BLaER1 (cell line): ENCODE measurements around the gene PITPNB.

Experiments
- H3K27ac ChIP-seq: shearing (Covaris generic); formaldehyde crosslinking; 2 replicates; pipeline ENCODE4 v1.8.1; 2022
- H3K27me3 ChIP-seq: shearing (Covaris generic); formaldehyde crosslinking; 2 replicates; pipeline ENCODE4 v1.8.1; 2022
- H3K36me3 ChIP-seq: shearing (Covaris generic); formaldehyde crosslinking; 2 replicates; pipeline ENCODE4 v1.8.1; 2022
- H3K4me1 ChIP-seq: shearing (Covaris generic); formaldehyde crosslinking; 2 replicates; pipeline ENCODE4 v1.8.1; 2022
- H3K4me2 ChIP-seq: shearing (Covaris generic); formaldehyde crosslinking; 2 replicates; pipeline ENCODE4 v1.8.1; 2022
- H3K4me3 ChIP-seq: shearing (Covaris generic); formaldehyde crosslinking; 2 replicates; pipeline ENCODE4 v1.8.1; 2022
- H3K9ac ChIP-seq: shearing (Covaris generic); formaldehyde crosslinking; 2 replicates; pipeline ENCODE4 v1.8.1; 2022
- H3K9me3 ChIP-seq: shearing (Covaris generic); formaldehyde crosslinking; 2 replicates; pipeline ENCODE4 v1.8.1; 2022
- H4K20me1 ChIP-seq: shearing (Covaris generic); formaldehyde crosslinking; 2 replicates; pipeline ENCODE4 v1.8.1; 2022
- Cebpa-rat ChIP-seq: shearing (Covaris generic); IDR thresholded peaks from 2 replicates; pipeline ENCODE4 v1.8.1; 2022

The PITPNB gene

DNA sequence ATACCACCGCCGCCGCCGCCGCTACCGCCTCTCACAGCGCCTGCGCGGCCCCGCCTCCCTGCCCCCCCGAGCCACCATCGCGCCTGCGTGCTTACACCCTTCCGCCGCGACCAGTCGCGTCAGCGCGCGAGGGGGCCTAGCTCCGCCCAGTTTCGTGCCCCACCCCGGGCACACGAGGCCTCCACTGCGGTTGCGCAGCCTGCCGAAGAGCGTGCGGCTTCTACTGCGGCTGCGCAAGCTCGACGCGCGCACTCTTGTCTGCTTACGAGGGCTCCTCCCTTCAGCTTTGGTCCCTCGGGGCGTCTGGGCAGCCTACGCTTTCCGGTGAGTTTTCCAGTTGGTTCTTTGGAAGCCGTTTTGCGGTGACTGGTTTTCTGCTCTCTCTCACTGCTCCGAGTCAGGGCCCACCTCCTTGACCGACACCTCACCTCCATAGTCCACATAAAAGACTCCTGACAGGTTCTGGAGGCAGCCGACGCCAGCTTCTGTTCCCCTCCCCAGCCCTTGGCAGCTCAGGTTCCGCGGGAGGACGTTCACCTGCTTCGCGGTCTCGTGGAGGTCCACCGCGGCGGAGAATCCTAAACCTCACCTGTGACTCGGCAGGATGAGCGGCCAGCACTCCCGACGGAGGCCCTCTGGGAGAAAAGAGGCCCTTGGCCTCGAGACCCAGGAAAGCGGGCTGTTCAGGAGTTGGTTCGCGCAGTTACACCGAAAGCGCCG lies at the start of gene PITPNB:
PITPNB (minus strand) TSS at position 35 of the 720 bp plus-strand sequence. CDS start 65 bp downstream, outside the sequence.
- no peaks in the 10 kb centered on the region for H3K27me3 ChIP-seq
- H3K27ac ChIP-seq, result peak within 1 kb of the TSS; percentile 91
- no peaks in the 10 kb centered on the region for H3K9me3 ChIP-seq
- H3K36me3 ChIP-seq, result peaks cover 9% of the 10 kb centered on the region; the same call in 1 of the 2 replicates
- no peak for TF ChIP-seq Cebpa-rat
- H3K9ac ChIP-seq, result peak within 1 kb of the TSS; percentile 80
- peak within 1 kb of the TSS; percentile 73 for H3K4me3 ChIP-seq
- peak within 1 kb of the TSS; percentile 94 for H3K4me2 ChIP-seq
- peaks cover 48% of the 10 kb centered on the region for H3K4me1 ChIP-seq
- peaks cover 42% of the 10 kb centered on the region for H4K20me1 ChIP-seq

DNA sequence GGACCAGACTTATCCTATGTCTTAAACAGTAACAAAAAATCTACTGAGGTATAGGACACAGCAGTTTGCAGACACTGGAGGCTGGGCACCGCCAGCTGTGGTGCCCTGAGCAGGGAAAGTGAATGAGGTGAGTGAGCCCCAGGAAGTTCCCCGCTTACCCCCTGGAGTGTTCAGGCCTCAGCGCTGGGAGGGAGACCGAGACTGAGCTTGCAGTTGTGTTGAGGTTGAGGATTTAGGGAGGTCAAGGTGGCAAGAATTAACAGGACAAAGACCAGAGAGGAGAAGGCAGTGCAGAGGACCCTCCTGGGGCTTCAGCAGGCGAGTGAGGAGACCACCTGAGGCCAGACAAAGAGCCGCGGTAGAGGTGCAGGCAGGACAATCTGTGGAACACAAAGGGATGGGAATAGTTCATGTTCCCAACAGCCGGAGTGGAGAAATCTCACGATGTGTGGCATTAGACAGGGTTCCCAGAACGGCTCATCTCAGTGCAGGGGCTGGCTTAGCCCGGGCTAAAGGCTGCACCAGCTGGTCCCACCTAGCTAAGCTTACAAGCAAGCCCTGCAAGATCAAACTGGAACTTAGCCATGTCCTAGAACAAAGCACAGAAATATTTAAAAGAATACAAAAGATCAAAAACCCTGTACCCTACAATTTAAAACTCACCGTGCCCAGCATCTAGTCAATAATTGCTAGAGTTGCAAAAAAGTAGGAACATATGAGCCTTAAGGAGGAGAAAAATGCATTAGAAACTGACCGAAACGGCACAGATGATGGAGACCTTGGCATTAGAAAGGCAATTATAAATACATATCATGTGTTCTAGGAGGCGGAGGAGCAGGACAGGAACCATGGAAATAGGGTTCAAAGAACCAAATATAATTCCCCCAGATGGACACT lies 47.4 kb upstream of the PITPNB start:
- TF ChIP-seq Cebpa-rat, result no peak
- H3K4me3 ChIP-seq, result no peak overlapping the region
- H3K9ac ChIP-seq, result no peak overlapping the region
- H3K36me3 ChIP-seq, result no peaks in the 10 kb centered on the region
- H3K9me3 ChIP-seq, result no peaks in the 10 kb centered on the region; the same call in 1 of the 2 replicates
- H3K4me2 ChIP-seq, result no peak overlapping the region
- H3K27me3 ChIP-seq, result no peaks in the 10 kb centered on the region
- no peaks in the 10 kb centered on the region for H4K20me1 ChIP-seq
- no peaks in the 10 kb centered on the region for H3K4me1 ChIP-seq
- H3K27ac ChIP-seq, result no peak overlapping the region

DNA sequence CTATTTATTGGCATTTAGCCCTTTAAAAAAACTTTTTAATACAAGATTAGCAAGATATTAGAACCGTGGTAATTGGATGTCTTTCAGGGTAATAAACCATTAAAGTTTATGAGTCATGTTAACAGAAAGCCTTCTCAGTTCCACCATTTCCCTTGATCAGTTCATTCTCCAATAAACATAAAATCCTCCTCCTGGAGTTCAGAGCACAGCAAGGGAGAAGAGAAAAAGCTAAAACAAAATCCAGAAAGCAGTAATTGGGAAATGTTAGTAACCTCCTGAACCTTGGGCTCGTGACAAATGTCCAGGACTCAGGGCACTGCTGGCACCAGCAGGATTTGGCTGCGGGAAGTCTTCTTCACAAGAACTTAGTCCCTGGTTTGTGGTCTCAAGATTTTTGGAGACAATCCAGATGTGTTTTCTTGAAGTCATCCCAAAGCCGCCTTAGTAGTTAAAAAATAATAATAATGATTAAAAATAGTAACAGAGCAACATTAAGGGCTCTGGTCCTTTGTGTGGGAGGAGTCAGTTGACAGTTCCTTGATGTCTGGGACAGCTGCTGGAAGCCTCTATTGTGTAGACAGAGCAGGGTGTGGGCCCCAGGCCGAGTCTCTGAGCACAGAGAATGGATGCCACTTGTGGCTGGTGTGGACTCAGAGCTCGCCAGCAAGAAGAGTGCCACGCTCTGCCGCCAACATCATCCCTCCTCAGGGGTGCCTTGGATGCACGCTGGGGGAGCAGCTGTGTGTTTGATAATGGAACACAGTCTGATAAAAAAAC lies 43.4 kb upstream of the PITPNB start:
- Histone ChIP-seq H3K9me3 (no peaks in the 10 kb centered on the region), H3K27ac (no peak overlapping the region), H3K9ac (no peak overlapping the region), H3K4me2 (no peak overlapping the region), H4K20me1 (no peaks in the 10 kb centered on the region), H3K4me3 (no peak overlapping the region), H3K27me3 (no peaks in the 10 kb centered on the region), H3K4me1 (no peaks in the 10 kb centered on the region), H3K36me3 (no peaks in the 10 kb centered on the region)
- no peak for TF ChIP-seq Cebpa-rat

GRCh38 chr22:27961680-27962079 lies 42.6 kb upstream of the PITPNB start:
- H3K36me3 ChIP-seq, result no peaks in the 10 kb centered on the region
- H3K4me1 ChIP-seq, result no peaks in the 10 kb centered on the region
- no peak overlapping the region for H3K4me2 ChIP-seq
- no peaks in the 10 kb centered on the region for H4K20me1 ChIP-seq
- H3K27ac ChIP-seq, result no peak overlapping the region
- H3K9me3 ChIP-seq, result 0 out of 2 replicates have a peak, but pooled peaks cover 5% of the 10 kb centered on the region
- no peak overlapping the region for H3K4me3 ChIP-seq
- no peak overlapping the region for H3K9ac ChIP-seq
- H3K27me3 ChIP-seq, result no peaks in the 10 kb centered on the region
- TF ChIP-seq Cebpa-rat, result no peak

DNA sequence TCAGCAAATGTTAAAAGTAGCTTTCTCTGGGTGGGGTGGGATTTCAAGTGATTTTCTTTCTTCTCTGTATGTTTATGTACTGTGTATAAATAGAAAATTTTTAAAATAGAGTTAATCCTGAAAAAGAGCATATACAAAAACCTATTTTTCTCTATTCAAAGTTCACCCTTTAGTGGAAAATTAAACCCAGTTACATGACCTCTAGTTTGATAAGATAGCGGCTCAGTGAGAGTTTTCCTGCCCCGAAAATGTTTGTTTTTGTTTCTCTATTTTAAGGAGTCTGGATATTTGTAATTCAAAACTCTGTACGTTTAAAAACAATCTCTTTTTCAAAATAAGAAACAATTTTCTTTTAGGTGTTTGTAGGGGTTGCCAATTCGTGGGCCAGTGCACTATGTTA lies 42.1 kb upstream of the PITPNB start:
- Histone ChIP-seq H3K27ac (no peak overlapping the region), H3K4me1 (no peaks in the 10 kb centered on the region), H3K4me2 (no peak overlapping the region), H3K9ac (no peak overlapping the region), H4K20me1 (no peaks in the 10 kb centered on the region), H3K4me3 (no peak overlapping the region), H3K36me3 (no peaks in the 10 kb centered on the region), H3K27me3 (no peaks in the 10 kb centered on the region), H3K9me3 (0 out of 2 replicates have a peak, but pooled peaks cover 7% of the 10 kb centered on the region)
- TF ChIP-seq Cebpa-rat, result no peak

GRCh38 chr22:27959335-27960090 lies 40.5 kb upstream of the PITPNB start:
- no peak for TF ChIP-seq Cebpa-rat
- H4K20me1 ChIP-seq, result no peaks in the 10 kb centered on the region
- H3K4me2 ChIP-seq, result no peak overlapping the region
- no peaks in the 10 kb centered on the region for H3K27me3 ChIP-seq
- H3K4me1 ChIP-seq, result no peaks in the 10 kb centered on the region
- no peak overlapping the region for H3K9ac ChIP-seq
- H3K9me3 ChIP-seq, result 0 out of 2 replicates have a peak, but pooled peaks cover 7% of the 10 kb centered on the region
- H3K4me3 ChIP-seq, result no peak overlapping the region
- H3K36me3 ChIP-seq, result no peaks in the 10 kb centered on the region
- no peak overlapping the region for H3K27ac ChIP-seq

GRCh38 chr22:27952779-27953178 lies 33.7 kb upstream of the PITPNB start:
- TF ChIP-seq Cebpa-rat, result no peak
- no peak overlapping the region for H3K4me3 ChIP-seq
- H3K36me3 ChIP-seq, result no peaks in the 10 kb centered on the region
- H3K27ac ChIP-seq, result no peak overlapping the region
- no peaks in the 10 kb centered on the region for H3K27me3 ChIP-seq
- H3K9ac ChIP-seq, result no peak overlapping the region
- H3K4me2 ChIP-seq, result no peak overlapping the region
- no peaks in the 10 kb centered on the region for H4K20me1 ChIP-seq
- H3K9me3 ChIP-seq, result 0 out of 2 replicates have a peak, but pooled peaks cover 7% of the 10 kb centered on the region
- no peaks in the 10 kb centered on the region for H3K4me1 ChIP-seq

DNA sequence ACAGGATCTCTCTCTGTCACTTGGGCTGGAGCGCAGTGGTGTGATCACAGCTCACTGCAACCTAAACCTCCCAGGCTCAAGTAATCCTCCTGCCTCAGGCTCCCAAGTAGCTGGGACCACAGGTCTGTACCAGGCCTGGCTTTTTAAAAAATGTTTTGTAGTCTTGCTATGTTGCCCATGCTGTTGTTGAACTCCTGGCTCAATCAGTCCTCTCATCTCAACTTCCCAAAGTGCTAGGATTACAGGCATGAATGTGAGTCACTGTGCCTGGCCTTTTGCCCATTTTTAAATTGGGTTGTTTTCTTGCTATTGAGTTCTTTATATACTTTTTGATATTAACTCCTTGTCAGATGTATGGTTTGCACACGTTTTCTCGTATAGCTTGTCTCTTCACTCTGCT lies 33.0 kb upstream of the PITPNB start:
- 0 out of 2 replicates have a peak, but pooled peaks cover 7% of the 10 kb centered on the region for H3K9me3 ChIP-seq
- no peak overlapping the region for H3K4me2 ChIP-seq
- no peak for TF ChIP-seq Cebpa-rat

DNA sequence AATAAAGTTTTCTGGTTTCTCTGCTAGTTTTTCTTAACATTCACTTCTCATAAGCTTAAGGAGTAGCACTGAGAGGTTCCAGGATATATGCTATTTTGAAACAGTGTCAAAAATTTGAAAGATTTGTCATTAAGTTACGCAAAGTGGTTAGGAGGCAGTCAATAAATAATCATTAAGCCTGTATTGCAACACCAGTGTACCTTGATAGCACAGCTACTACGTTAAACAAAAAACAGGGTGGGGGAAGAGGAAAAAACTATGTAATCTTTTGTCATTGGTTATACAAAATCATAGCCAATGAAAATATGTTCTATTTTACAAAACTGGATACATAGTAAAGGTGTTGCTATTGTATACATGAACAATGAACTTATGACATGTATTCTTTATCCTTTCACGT lies 30.4 kb upstream of the PITPNB start:
- Histone ChIP-seq H3K4me2 (no peak overlapping the region), H3K4me1 (no peaks in the 10 kb centered on the region)
- no peak for TF ChIP-seq Cebpa-rat

More for the DNA sequence above, 33.0 kb upstream of the PITPNB start:
- H3K9ac ChIP-seq, result no peak overlapping the region
- no peaks in the 10 kb centered on the region for H3K4me1 ChIP-seq
- no peaks in the 10 kb centered on the region for H4K20me1 ChIP-seq
- no peak overlapping the region for H3K27ac ChIP-seq
- no peaks in the 10 kb centered on the region for H3K27me3 ChIP-seq
- H3K36me3 ChIP-seq, result no peaks in the 10 kb centered on the region
- no peak overlapping the region for H3K4me3 ChIP-seq

More for the DNA sequence above, 30.4 kb upstream of the PITPNB start:
- Histone ChIP-seq H3K9ac (no peak overlapping the region), H3K4me3 (no peak overlapping the region), H3K36me3 (no peaks in the 10 kb centered on the region), H3K9me3 (no peaks in the 10 kb centered on the region), H3K27ac (no peak overlapping the region), H4K20me1 (no peaks in the 10 kb centered on the region), H3K27me3 (no peaks in the 10 kb centered on the region)
